SK-N-SH treated with all-trans-retinoic acid at 6 μM for 48 hours (cell line): Measurements from ENCODE around the gene DHCR7.

Experiments
- ARNTL ChIP-seq: fragments of 450-650 bp; formaldehyde crosslinking; IDR thresholded peaks from 2 replicates; pipeline ENCODE4 v1.5.0; 2020; ENCODE audit warnings: low read depth, mild to moderate bottlenecking, moderate library complexity, borderline replicate concordance
- BACH2 ChIP-seq: fragments of 250-450 bp; sonication (Bioruptor Pico); IDR thresholded peaks from 2 replicates; pipeline ENCODE4 v1.9.0; 2021; ENCODE audit warnings: mild to moderate bottlenecking, borderline replicate concordance
- GLIS3 ChIP-seq: fragments of 250-450 bp; sonication (Bioruptor Pico); IDR thresholded peaks from 2 replicates; pipeline ENCODE4 v1.5.0; 2020; ENCODE audit warnings: mild to moderate bottlenecking, moderate library complexity
- ISL1 ChIP-seq: fragments of 250-450 bp; sonication (Bioruptor Pico); IDR thresholded peaks from 2 replicates; pipeline ENCODE4 v2.1.2; 2022; ENCODE audit warnings: mild to moderate bottlenecking, moderate library complexity
- OSR1 ChIP-seq: fragments of 250-450 bp; sonication (Bioruptor Pico); IDR thresholded peaks from 2 replicates; pipeline ENCODE4 v1.8.0; 2022; ENCODE audit warnings: moderate library complexity, mild to moderate bottlenecking, inconsistent platforms
- PPARA ChIP-seq: fragments of 250-450 bp; sonication (Bioruptor Pico); IDR thresholded peaks from 2 replicates; pipeline ENCODE4 v1.5.0; 2020; ENCODE audit warnings: mild to moderate bottlenecking, borderline replicate concordance
- RARB ChIP-seq: fragments of 250-450 bp; sonication (Bioruptor Pico); IDR thresholded peaks from 2 replicates; pipeline ENCODE4 v1.8.0; 2021; ENCODE audit warnings: mild to moderate bottlenecking, moderate library complexity
- ZFP3 ChIP-seq: fragments of 250-450 bp; sonication (Bioruptor Pico); IDR thresholded peaks from 2 replicates; pipeline ENCODE4 v1.5.0; 2020; ENCODE audit warnings: mild to moderate bottlenecking, moderate library complexity
- ZFP30 ChIP-seq: fragments of 450-650 bp; formaldehyde crosslinking; IDR thresholded peaks from 2 replicates; pipeline ENCODE4 v1.5.0; 2022; ENCODE audit warnings: mild to moderate bottlenecking, moderate library complexity
- ZNF8 ChIP-seq: fragments of 450-650 bp; formaldehyde crosslinking; IDR thresholded peaks from 2 replicates; pipeline ENCODE4 v1.5.0; 2020; ENCODE audit warnings: mild to moderate bottlenecking, moderate library complexity
- TF ChIP-seq, protein P1 (sequence below): fragments of 250-450 bp; sonication (Bioruptor Pico); IDR thresholded peaks from 2 replicates; pipeline ENCODE4 v1.5.1; 2020; ENCODE audit warnings: low read depth, mild to moderate bottlenecking, moderate library complexity
- TF ChIP-seq, protein P2 (sequence below): fragments of 250-450 bp; sonication (Bioruptor Pico); IDR thresholded peaks from 2 replicates; pipeline ENCODE4 v1.8.0; 2020; ENCODE audit warnings: mild to moderate bottlenecking, moderate library complexity, borderline replicate concordance
- TF ChIP-seq, protein P3 (sequence below): fragments of 250-450 bp; sonication (Bioruptor Pico); IDR thresholded peaks from 2 replicates; pipeline ENCODE4 v1.8.0; 2021; ENCODE audit warnings: low read depth, mild to moderate bottlenecking, moderate library complexity, borderline replicate concordance
- TF ChIP-seq, protein P4 (sequence below): fragments of 250-450 bp; sonication (Bioruptor Pico); IDR thresholded peaks from 2 replicates; pipeline ENCODE4 v1.5.1; 2021; ENCODE audit warnings: mild to moderate bottlenecking, moderate library complexity

- TF ChIP-seq ARNTL (CRISPR knock-in tag): no peak
- TF ChIP-seq ZFP3: no peak
- TF ChIP-seq GLIS3 (CRISPR knock-in tag): no peak
- TF ChIP-seq, protein P1, sequence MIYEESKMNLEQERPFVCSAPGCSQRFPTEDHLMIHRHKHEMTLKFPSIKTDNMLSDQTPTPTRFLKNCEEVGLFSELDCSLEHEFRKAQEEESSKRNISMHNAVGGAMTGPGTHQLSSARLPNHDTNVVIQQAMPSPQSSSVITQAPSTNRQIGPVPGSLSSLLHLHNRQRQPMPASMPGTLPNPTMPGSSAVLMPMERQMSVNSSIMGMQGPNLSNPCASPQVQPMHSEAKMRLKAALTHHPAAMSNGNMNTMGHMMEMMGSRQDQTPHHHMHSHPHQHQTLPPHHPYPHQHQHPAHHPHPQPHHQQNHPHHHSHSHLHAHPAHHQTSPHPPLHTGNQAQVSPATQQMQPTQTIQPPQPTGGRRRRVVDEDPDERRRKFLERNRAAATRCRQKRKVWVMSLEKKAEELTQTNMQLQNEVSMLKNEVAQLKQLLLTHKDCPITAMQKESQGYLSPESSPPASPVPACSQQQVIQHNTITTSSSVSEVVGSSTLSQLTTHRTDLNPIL (CRISPR knock-in tag): no peak
- no peak for TF ChIP-seq RARB
- TF ChIP-seq, protein P2, sequence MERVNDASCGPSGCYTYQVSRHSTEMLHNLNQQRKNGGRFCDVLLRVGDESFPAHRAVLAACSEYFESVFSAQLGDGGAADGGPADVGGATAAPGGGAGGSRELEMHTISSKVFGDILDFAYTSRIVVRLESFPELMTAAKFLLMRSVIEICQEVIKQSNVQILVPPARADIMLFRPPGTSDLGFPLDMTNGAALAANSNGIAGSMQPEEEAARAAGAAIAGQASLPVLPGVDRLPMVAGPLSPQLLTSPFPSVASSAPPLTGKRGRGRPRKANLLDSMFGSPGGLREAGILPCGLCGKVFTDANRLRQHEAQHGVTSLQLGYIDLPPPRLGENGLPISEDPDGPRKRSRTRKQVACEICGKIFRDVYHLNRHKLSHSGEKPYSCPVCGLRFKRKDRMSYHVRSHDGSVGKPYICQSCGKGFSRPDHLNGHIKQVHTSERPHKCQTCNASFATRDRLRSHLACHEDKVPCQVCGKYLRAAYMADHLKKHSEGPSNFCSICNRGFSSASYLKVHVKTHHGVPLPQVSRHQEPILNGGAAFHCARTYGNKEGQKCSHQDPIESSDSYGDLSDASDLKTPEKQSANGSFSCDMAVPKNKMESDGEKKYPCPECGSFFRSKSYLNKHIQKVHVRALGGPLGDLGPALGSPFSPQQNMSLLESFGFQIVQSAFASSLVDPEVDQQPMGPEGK (CRISPR knock-in tag): no peak
- TF ChIP-seq ZFP30 (CRISPR knock-in tag): no peak
- no peak for TF ChIP-seq BACH2 (CRISPR knock-in tag)
- TF ChIP-seq PPARA: no peak
- TF ChIP-seq, protein P3, sequence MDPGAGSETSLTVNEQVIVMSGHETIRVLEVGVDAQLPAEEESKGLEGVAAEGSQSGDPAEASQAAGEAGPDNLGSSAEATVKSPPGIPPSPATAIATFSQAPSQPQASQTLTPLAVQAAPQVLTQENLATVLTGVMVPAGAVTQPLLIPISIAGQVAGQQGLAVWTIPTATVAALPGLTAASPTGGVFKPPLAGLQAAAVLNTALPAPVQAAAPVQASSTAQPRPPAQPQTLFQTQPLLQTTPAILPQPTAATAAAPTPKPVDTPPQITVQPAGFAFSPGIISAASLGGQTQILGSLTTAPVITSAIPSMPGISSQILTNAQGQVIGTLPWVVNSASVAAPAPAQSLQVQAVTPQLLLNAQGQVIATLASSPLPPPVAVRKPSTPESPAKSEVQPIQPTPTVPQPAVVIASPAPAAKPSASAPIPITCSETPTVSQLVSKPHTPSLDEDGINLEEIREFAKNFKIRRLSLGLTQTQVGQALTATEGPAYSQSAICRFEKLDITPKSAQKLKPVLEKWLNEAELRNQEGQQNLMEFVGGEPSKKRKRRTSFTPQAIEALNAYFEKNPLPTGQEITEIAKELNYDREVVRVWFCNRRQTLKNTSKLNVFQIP: no peak
- no peak for TF ChIP-seq OSR1 (CRISPR knock-in tag)
- no peak for TF ChIP-seq ISL1 (CRISPR knock-in tag)
- TF ChIP-seq, protein P4, sequence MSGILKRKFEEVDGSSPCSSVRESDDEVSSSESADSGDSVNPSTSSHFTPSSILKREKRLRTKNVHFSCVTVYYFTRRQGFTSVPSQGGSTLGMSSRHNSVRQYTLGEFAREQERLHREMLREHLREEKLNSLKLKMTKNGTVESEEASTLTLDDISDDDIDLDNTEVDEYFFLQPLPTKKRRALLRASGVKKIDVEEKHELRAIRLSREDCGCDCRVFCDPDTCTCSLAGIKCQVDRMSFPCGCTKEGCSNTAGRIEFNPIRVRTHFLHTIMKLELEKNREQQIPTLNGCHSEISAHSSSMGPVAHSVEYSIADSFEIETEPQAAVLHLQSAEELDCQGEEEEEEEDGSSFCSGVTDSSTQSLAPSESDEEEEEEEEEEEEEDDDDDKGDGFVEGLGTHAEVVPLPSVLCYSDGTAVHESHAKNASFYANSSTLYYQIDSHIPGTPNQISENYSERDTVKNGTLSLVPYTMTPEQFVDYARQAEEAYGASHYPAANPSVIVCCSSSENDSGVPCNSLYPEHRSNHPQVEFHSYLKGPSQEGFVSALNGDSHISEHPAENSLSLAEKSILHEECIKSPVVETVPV (CRISPR knock-in tag): no peak
- no peak for TF ChIP-seq ZNF8 (CRISPR knock-in tag)
Observed at GRCh38 chr11:71444811-71445210, 3.4 kb downstream of the DHCR7 start.
